ENCODE measurements around the gene SDR9C7. TPM values are rescaled to one million over a fixed set of nuclear protein-coding genes. Genes with fewer than 3 reads are reported as not detected.
"Not testable (repeated sequence)": the region's sequence is repeated elsewhere in the genome, so short reads cannot be mapped to it uniquely, and the experiment has no call there.

Gene SDR9C7
- total RNA-seq, result not detected

GRCh38 chr12:56933826-56934625 lies at the start of gene SDR9C7:
TSS of gene SDR9C7 (minus strand) at chr12:56934408. CDS start at chr12:56934261, 147 bp downstream.
- Mint-ChIP-seq H3K4me1 (no peaks in the 10 kb centered on the region), H3K27me3 (no peaks in the 10 kb centered on the region), H3K4me3 (no peak within 1 kb of the TSS), H3K27ac (no peak within 1 kb of the TSS), H3K36me3 (ENCODE audit: low read depth) (no peaks in the 10 kb centered on the region), H3K9me3 (no peaks in the 10 kb centered on the region)
- no peak for DNase-seq
- POLR2A ChIA-PET, result no interaction called here
- CTCF ChIA-PET, result interaction anchor here (1.2 kb wide), 1 partner anchor 190 kb away, joined by 3 read pairs; no protein-coding TSS in a partner anchor

GRCh38 chr12:56983386-56983785 lies 49.2 kb upstream of the SDR9C7 start:
- Mint-ChIP-seq H3K27ac (no peak overlapping the region), H3K9me3 (no peaks in the 10 kb centered on the region), H3K4me1 (peaks cover 6% of the 10 kb centered on the region), H3K36me3 (ENCODE audit: low read depth) (no peaks in the 10 kb centered on the region), H3K4me3 (no peak overlapping the region), H3K27me3 (peaks cover 3% of the 10 kb centered on the region)
- ChIA-PET POLR2A (no interaction called here), CTCF (no interaction called here)
- no peak for DNase-seq

GRCh38 chr12:56982578-56983236 lies 48.5 kb upstream of the SDR9C7 start:
- CTCF ChIA-PET; H3K27me3 Mint-ChIP-seq; DNase-seq; POLR2A ChIA-PET; H3K4me3 Mint-ChIP-seq; H3K4me1 Mint-ChIP-seq; H3K36me3 Mint-ChIP-seq (ENCODE audit: low read depth); H3K9me3 Mint-ChIP-seq; H3K27ac Mint-ChIP-seq: not testable (repeated sequence)

GRCh38 chr12:56980941-56981530 lies 46.8 kb upstream of the SDR9C7 start:
- Mint-ChIP-seq H3K27me3 (no peaks in the 10 kb centered on the region), H3K9me3 (no peaks in the 10 kb centered on the region), H3K4me3 (no peak overlapping the region), H3K27ac (no peak overlapping the region), H3K4me1 (peaks cover 1% of the 10 kb centered on the region), H3K36me3 (ENCODE audit: low read depth) (no peaks in the 10 kb centered on the region)
- DNase-seq, result no peak
- POLR2A ChIA-PET, result no interaction called here
- CTCF ChIA-PET, result interaction anchor here (1.0 kb wide), 1 partner anchor 224 kb away, joined by 3 read pairs; no protein-coding TSS in a partner anchor

- no peaks in the 10 kb centered on the region for H3K9me3 Mint-ChIP-seq
- no peaks in the 10 kb centered on the region for H3K27me3 Mint-ChIP-seq
- no peaks in the 10 kb centered on the region for H3K36me3 Mint-ChIP-seq (ENCODE audit: low read depth)
- H3K4me1 Mint-ChIP-seq, result no peaks in the 10 kb centered on the region
- no peak overlapping the region for H3K4me3 Mint-ChIP-seq
- POLR2A ChIA-PET, result no interaction called here
- no peak overlapping the region for H3K27ac Mint-ChIP-seq
- CTCF ChIA-PET, result no interaction called here
- DNase-seq, result no peak
Observed at GRCh38 chr12:56980268-56980667, 46.1 kb upstream of the SDR9C7 start.

- ChIA-PET CTCF (no interaction called here), POLR2A (no interaction called here)
- no peaks in the 10 kb centered on the region for H3K27me3 Mint-ChIP-seq
- H3K4me3 Mint-ChIP-seq, result no peak overlapping the region
- no peaks in the 10 kb centered on the region for H3K9me3 Mint-ChIP-seq
- DNase-seq, result no peak
- no peak overlapping the region for H3K27ac Mint-ChIP-seq
- no peaks in the 10 kb centered on the region for H3K4me1 Mint-ChIP-seq
- no peaks in the 10 kb centered on the region for H3K36me3 Mint-ChIP-seq (ENCODE audit: low read depth)
Observed at GRCh38 chr12:56979628-56980027, 45.4 kb upstream of the SDR9C7 start.

GRCh38 chr12:56978397-56979138 lies 44.4 kb upstream of the SDR9C7 start:
- DNase-seq, result no peak
- Mint-ChIP-seq H3K36me3 (ENCODE audit: low read depth) (no peaks in the 10 kb centered on the region), H3K4me3 (no peak overlapping the region), H3K27me3 (no peaks in the 10 kb centered on the region), H3K4me1 (no peaks in the 10 kb centered on the region), H3K9me3 (no peaks in the 10 kb centered on the region), H3K27ac (no peak overlapping the region)
- ChIA-PET CTCF (no interaction called here), POLR2A (no interaction called here)

GRCh38 chr12:56977361-56977760 lies 43.2 kb upstream of the SDR9C7 start:
- DNase-seq; H3K27me3 Mint-ChIP-seq; POLR2A ChIA-PET; H3K4me3 Mint-ChIP-seq; H3K4me1 Mint-ChIP-seq; CTCF ChIA-PET; H3K9me3 Mint-ChIP-seq; H3K36me3 Mint-ChIP-seq (ENCODE audit: low read depth); H3K27ac Mint-ChIP-seq: not testable (repeated sequence)

- H3K4me3 Mint-ChIP-seq; H3K27ac Mint-ChIP-seq; DNase-seq; POLR2A ChIA-PET; CTCF ChIA-PET; H3K9me3 Mint-ChIP-seq; H3K4me1 Mint-ChIP-seq; H3K36me3 Mint-ChIP-seq (ENCODE audit: low read depth): not testable (repeated sequence)
- peaks cover 12% of the 10 kb centered on the region for H3K27me3 Mint-ChIP-seq
Observed at GRCh38 chr12:56974224-56974623, 40.0 kb upstream of the SDR9C7 start.

- CTCF ChIA-PET; DNase-seq; H3K4me1 Mint-ChIP-seq; POLR2A ChIA-PET; H3K36me3 Mint-ChIP-seq (ENCODE audit: low read depth); H3K4me3 Mint-ChIP-seq; H3K9me3 Mint-ChIP-seq; H3K27ac Mint-ChIP-seq: not testable (repeated sequence)
- H3K27me3 Mint-ChIP-seq, result peaks cover 13% of the 10 kb centered on the region
Observed at GRCh38 chr12:56968910-56969309, 34.7 kb upstream of the SDR9C7 start.

GRCh38 chr12:56965997-56966642 lies 31.9 kb upstream of the SDR9C7 start:
- CTCF ChIA-PET; DNase-seq; H3K36me3 Mint-ChIP-seq (ENCODE audit: low read depth): not testable (repeated sequence)

GRCh38 chr12:56965124-56965523 lies 30.9 kb upstream of the SDR9C7 start:
- POLR2A ChIA-PET; CTCF ChIA-PET; H3K4me1 Mint-ChIP-seq; H3K4me3 Mint-ChIP-seq; H3K9me3 Mint-ChIP-seq; H3K27ac Mint-ChIP-seq; DNase-seq; H3K36me3 Mint-ChIP-seq (ENCODE audit: low read depth): not testable (repeated sequence)
- peaks cover 11% of the 10 kb centered on the region for H3K27me3 Mint-ChIP-seq

More at GRCh38 chr12:56965997-56966642, 31.9 kb upstream of the SDR9C7 start:
- H3K4me1 Mint-ChIP-seq, H3K27me3 Mint-ChIP-seq, H3K27ac Mint-ChIP-seq, H3K4me3 Mint-ChIP-seq, POLR2A ChIA-PET, H3K9me3 Mint-ChIP-seq: not testable (repeated sequence)

- CTCF ChIA-PET; H3K4me1 Mint-ChIP-seq; POLR2A ChIA-PET; H3K9me3 Mint-ChIP-seq; H3K36me3 Mint-ChIP-seq (ENCODE audit: low read depth); DNase-seq; H3K4me3 Mint-ChIP-seq; H3K27ac Mint-ChIP-seq: not testable (repeated sequence)
- peaks cover 11% of the 10 kb centered on the region for H3K27me3 Mint-ChIP-seq
Observed at GRCh38 chr12:56963557-56963956, 29.3 kb upstream of the SDR9C7 start.

Data from activated CD4-positive, alpha-beta memory T cell treated with anti-CD3 and anti-CD28 coated beads, Interleukin-2, amount 10 ng/mL, durations not matched to agents 7 days and 5 days (primary cell).